ENCODE measurements around the gene PPARGC1A.

GRCh38 chr4:23763559-23763958, 126.3 kb downstream of the PPARGC1A start:
- TF ChIP-seq ZNF423 (CRISPR knock-in tag; IDR thresholded peaks at IDR 0.05) (no peak), CTCF (IDR thresholded peaks at IDR 0.05) (no peak), RELA (CRISPR knock-in tag; IDR thresholded peaks at IDR 0.05; ENCODE audit: borderline replicate concordance) (no peak), FOXK1 (CRISPR knock-in tag; IDR thresholded peaks at IDR 0.05) (no peak), FOXP1 (CRISPR knock-in tag; IDR thresholded peaks at IDR 0.05; ENCODE audit: borderline replicate concordance) (no peak)
